ENCODE data around the gene CHRNA4. TPM values are rescaled to one million over a fixed set of nuclear protein-coding genes. Genes with fewer than 3 reads are reported as not detected.
"Not testable (repeated sequence)": the region's sequence is repeated elsewhere in the genome, so short reads cannot be mapped to it uniquely, and the experiment has no call there.

Gene CHRNA4
- polyA plus RNA-seq, 1 donor (not counting 4 experiments of a cell fraction or from before 2014, with no cell fraction given) = not detected

- Histone ChIP-seq H3K27me3 (ENCODE audit: control insufficient read depth, extremely low read depth, insufficient read depth, low read length) (peaks cover 13% of the 10 kb centered on the region), H2AFZ (ENCODE audit: control insufficient read depth, low read length) (no peak overlapping the region), H3K4me2 (ENCODE audit: control insufficient read depth, extremely low read depth, insufficient read depth, low read depth, low read length) (no peak overlapping the region), H3K9me3 (ENCODE audit: control insufficient read depth, low read depth, low read length) (no peaks in the 10 kb centered on the region), H3K9me1 (ENCODE audit: control insufficient read depth, extremely low read depth, insufficient read depth, low read length) (no peaks in the 10 kb centered on the region), H3K27ac (ENCODE audit: control insufficient read depth, insufficient read depth, low read length) (no peak overlapping the region), H3K4me1 (ENCODE audit: control insufficient read depth, extremely low read depth, insufficient read depth, low read length) (no peaks in the 10 kb centered on the region), H3K9ac (ENCODE audit: control insufficient read depth, extremely low read depth, insufficient read depth, low read length) (no peak overlapping the region), H3K79me2 (ENCODE audit: control insufficient read depth, insufficient read depth, low read length) (no peaks in the 10 kb centered on the region), H3K4me3 (ENCODE audit: control insufficient read depth in 2 of 3, extremely low read depth in 1 of 3, insufficient read depth in 2 of 3, low read depth in 1 of 3, low read length in 3 of 3) (no peak overlapping the region), H3K36me3 (ENCODE audit: control insufficient read depth in 2 of 2, extremely low read depth in 1 of 2, insufficient read depth in 2 of 2, low read length in 2 of 2) (no peaks in the 10 kb centered on the region), H4K20me1 (ENCODE audit: control insufficient read depth, extremely low read depth, insufficient read depth, low read length) (no peaks in the 10 kb centered on the region)
- DNase-seq (ENCODE audit: low read depth, low spot score) (no peak), FAIRE-seq (no peak)
- dilution Hi-C loops (cut with MboI; ENCODE audit: extremely low pct_ligation_motif_present, low sequenced_read_pairs) = no loop called here
- no peak for TF ChIP-seq CTCF (optimal IDR thresholded peaks at IDR 0.05 in 1 of 3, IDR thresholded peaks at IDR 0.05 in 1 of 3, conservative IDR thresholded peaks at IDR 0.05 in 1 of 3; ENCODE audit: extremely low read depth in 1 of 3, insufficient read depth in 2 of 3, low read length in 3 of 3)
- TF ChIP-seq EZH2 (IDR thresholded peaks at IDR 0.05; ENCODE audit: low read length) = no peak
Observed at GRCh38 chr20:63306673-63307537, 54.2 kb downstream of the CHRNA4 start.

GRCh38 chr20:63305933-63306672, 55.0 kb downstream of the CHRNA4 start:
- H2AFZ ChIP-seq (ENCODE audit: control insufficient read depth, low read length); FAIRE-seq; DNase-seq (ENCODE audit: low read depth, low spot score); dilution Hi-C loops (cut with MboI; ENCODE audit: extremely low pct_ligation_motif_present, low sequenced_read_pairs); H3K4me3 ChIP-seq (ENCODE audit: control insufficient read depth in 2 of 3, extremely low read depth in 1 of 3, insufficient read depth in 2 of 3, low read depth in 1 of 3, low read length in 3 of 3); H3K27ac ChIP-seq (ENCODE audit: control insufficient read depth, insufficient read depth, low read length); H3K79me2 ChIP-seq (ENCODE audit: control insufficient read depth, insufficient read depth, low read length); H3K9ac ChIP-seq (ENCODE audit: control insufficient read depth, extremely low read depth, insufficient read depth, low read length); H3K4me1 ChIP-seq (ENCODE audit: control insufficient read depth, extremely low read depth, insufficient read depth, low read length); H3K36me3 ChIP-seq (ENCODE audit: control insufficient read depth in 2 of 2, extremely low read depth in 1 of 2, insufficient read depth in 2 of 2, low read length in 2 of 2); H3K9me3 ChIP-seq (ENCODE audit: control insufficient read depth, low read depth, low read length); H4K20me1 ChIP-seq (ENCODE audit: control insufficient read depth, extremely low read depth, insufficient read depth, low read length); H3K9me1 ChIP-seq (ENCODE audit: control insufficient read depth, extremely low read depth, insufficient read depth, low read length); H3K4me2 ChIP-seq (ENCODE audit: control insufficient read depth, extremely low read depth, insufficient read depth, low read depth, low read length): not testable (repeated sequence)
- peaks cover 10% of the 10 kb centered on the region for H3K27me3 ChIP-seq (ENCODE audit: control insufficient read depth, extremely low read depth, insufficient read depth, low read length)
